Liver (tissue), 9 donors: ENCODE measurements around the gene CREB5. TPM values are rescaled to one million over a fixed set of nuclear protein-coding genes. Genes with fewer than 3 reads are reported as not detected.

Experiments
- DNase-seq: peaks from one replicate; pipeline ENCODE4 v3.0.0-alpha.2; 2017; ENCODE audit warnings: low spot score
- H3K27ac ChIP-seq, 2 donors: one replicate each; pipeline ENCODE4 v1.7.0; 2013; ENCODE audit warnings: inconsistent platforms in 2 of 2, low read length in 2 of 2, control low read depth in 1 of 2, low read depth in 1 of 2, mild to moderate bottlenecking in 1 of 2
- H3K27me3 ChIP-seq, 4 donors: one replicate each; pipeline versions ENCODE4 v1.6.1 to v1.7.0; 2013; ENCODE audit warnings: low read length in 3 of 4, inconsistent platforms in 1 of 4, mild to moderate bottlenecking in 1 of 4, moderate library complexity in 1 of 4; ENCODE audit not compliant: control insufficient read depth in 4 of 4, insufficient read depth in 4 of 4
- H3K36me3 ChIP-seq, 4 donors: one replicate each; pipeline versions ENCODE4 v1.6.1 to v1.7.0; 2013; ENCODE audit warnings: low read length in 3 of 4, mild to moderate bottlenecking in 3 of 4, low read depth in 1 of 4, moderate library complexity in 1 of 4; ENCODE audit not compliant: control insufficient read depth in 4 of 4, insufficient read depth in 3 of 4
- H3K4me1 ChIP-seq, 4 donors: one replicate each; pipeline versions ENCODE4 v1.6.1 to v1.7.0; 2013; ENCODE audit warnings: low read length in 3 of 4, mild to moderate bottlenecking in 3 of 4, moderate library complexity in 1 of 4; ENCODE audit not compliant: control insufficient read depth in 4 of 4, insufficient read depth in 4 of 4
- H3K4me3 ChIP-seq, 3 donors: one replicate each; pipeline versions ENCODE4 v1.6.1 to v1.7.0; 2013; ENCODE audit warnings: low read length in 3 of 3, control low read depth in 1 of 3, low read depth in 1 of 3, mild to moderate bottlenecking in 1 of 3
- H3K9ac ChIP-seq, 2 donors: one replicate each; pipeline ENCODE4 v1.7.0; 2013; ENCODE audit warnings: low read length in 2 of 2, mild to moderate bottlenecking in 2 of 2, moderate library complexity in 2 of 2, control low read depth in 1 of 2, low read depth in 1 of 2
- H3K9me3 ChIP-seq, 4 donors: one replicate each; pipeline versions ENCODE4 v1.6.1 to v1.7.0; 2013; ENCODE audit warnings: low read length in 3 of 4; ENCODE audit not compliant: control insufficient read depth in 4 of 4
- EGR1 ChIP-seq, 2 donors: IDR thresholded peaks; 2 replicates each; pipeline ENCODE4 v1.6.1; 2016 to 2018; ENCODE audit warnings: antibody characterized with exemption in 2 of 2, low read depth in 2 of 2
- FOXA1 ChIP-seq: IDR thresholded peaks from 2 replicates; pipeline ENCODE4 v1.6.1; 2016; ENCODE audit warnings: antibody characterized with exemption
- FOXA2 ChIP-seq: IDR thresholded peaks from 2 replicates; pipeline ENCODE4 v1.6.1; 2016; ENCODE audit warnings: antibody characterized with exemption
- GABPA ChIP-seq, 2 donors: IDR thresholded peaks in 1 of 2; conservative IDR thresholded peaks in 1 of 2; 2 replicates each; pipeline ENCODE4 v1.6.1; 2016; ENCODE audit warnings: antibody characterized with exemption in 2 of 2, mild to moderate bottlenecking in 1 of 2, moderate library complexity in 1 of 2
- HNF4A ChIP-seq, 2 donors: conservative IDR thresholded peaks; 2 replicates each; pipeline ENCODE4 v1.6.1; 2016; ENCODE audit warnings: antibody characterized with exemption in 2 of 2, mild to moderate bottlenecking in 2 of 2
- HNF4G ChIP-seq: IDR thresholded peaks from 2 replicates; pipeline ENCODE4 v1.6.1; 2016; ENCODE audit warnings: antibody characterized with exemption
- MAX ChIP-seq: IDR thresholded peaks from 2 replicates; pipeline ENCODE4 v1.6.1; 2016; ENCODE audit warnings: antibody characterized with exemption
- NR2F2 ChIP-seq: IDR thresholded peaks from 2 replicates; pipeline ENCODE4 v1.6.1; 2016; ENCODE audit warnings: antibody characterized with exemption
- RAD21 ChIP-seq, 2 donors: IDR thresholded peaks; 2 replicates each; pipeline ENCODE4 v1.6.1; 2016; ENCODE audit warnings: antibody characterized with exemption in 2 of 2, mild to moderate bottlenecking in 2 of 2
- RXRA ChIP-seq, 2 donors: IDR thresholded peaks; 2 replicates each; pipeline ENCODE4 v1.6.1; 2017 to 2018; ENCODE audit warnings: antibody characterized with exemption in 2 of 2, mild to moderate bottlenecking in 1 of 2
- SP1 ChIP-seq: IDR thresholded peaks from 2 replicates; pipeline ENCODE4 v1.6.1; 2018; ENCODE audit warnings: antibody characterized with exemption, mild to moderate bottlenecking
- YY1 ChIP-seq: IDR thresholded peaks from 2 replicates; pipeline ENCODE4 v1.6.1; 2016; ENCODE audit warnings: antibody characterized with exemption, mild to moderate bottlenecking
- ZBTB33 ChIP-seq: IDR thresholded peaks from 2 replicates; pipeline ENCODE4 v1.6.1; 2016; ENCODE audit warnings: antibody characterized with exemption
- WGBS: extraction: QIAGEN DNeasy Blood & Tissue Kit; methylation state at CpG from one replicate; pipeline ENCODE4 v1.1.7; 2013; 5-methylcytosine and 5-hydroxymethylcytosine counted together
- polyA plus RNA-seq, 2 donors: library from polyadenylated mRNA; stranded (reverse) in 1 of 2; unstranded in 1 of 2; fragments of 200-250 nt in 1 of 2; fragments of >200 nt in 1 of 2; fragmentation: Nextera tagmentation in 1 of 2; extraction: Ambion mirVana in 1 of 2; gene quantifications; one replicate each; pipeline versions ENCODE4 v1.2.1 to v1.2.3, GENCODE V29; 2013 to 2015
- total RNA-seq, 2 donors: library from RNA; depleted of rRNA; stranded (reverse); fragments of >200 nt; gene quantifications; one replicate each; pipeline ENCODE4 v1.2.3, GENCODE V29; 2014
- TF ChIP-seq, protein P1 (sequence below): IDR thresholded peaks from 2 replicates; pipeline ENCODE4 v1.6.1; 2016; ENCODE audit warnings: antibody characterized with exemption, mild to moderate bottlenecking
- donor health status: healthy.
- donor health status: healthy.
- donor health status: healthy.
- donor health status: healthy.
- donor health status: healthy.

Gene CREB5
- total and polyA plus RNA-seq, 4 donors = 0.25 to 0.92 (median 0.67) TPM

GRCh38 chr7:28407651-28408050 lies 4.7 kb upstream of the CREB5 start:
- Histone ChIP-seq H3K4me1 (peaks cover 0 to 12% (median 11%) of the 10 kb centered on the region in 4 donors), H3K9me3 (no peaks in the 10 kb centered on the region), H3K4me3 (no peak overlapping the region), H3K36me3 (no peaks in the 10 kb centered on the region), H3K9ac (no peak overlapping the region), H3K27me3 (peaks cover 0 to 12% (median 3%) of the 10 kb centered on the region in 4 donors), H3K27ac (peak overlapping the region in 1 of 2 donors; percentile 1)
- no peak for DNase-seq
- 73% methylated on average over 2 of the region's 2 CpGs for WGBS
- TF ChIP-seq, protein P1, sequence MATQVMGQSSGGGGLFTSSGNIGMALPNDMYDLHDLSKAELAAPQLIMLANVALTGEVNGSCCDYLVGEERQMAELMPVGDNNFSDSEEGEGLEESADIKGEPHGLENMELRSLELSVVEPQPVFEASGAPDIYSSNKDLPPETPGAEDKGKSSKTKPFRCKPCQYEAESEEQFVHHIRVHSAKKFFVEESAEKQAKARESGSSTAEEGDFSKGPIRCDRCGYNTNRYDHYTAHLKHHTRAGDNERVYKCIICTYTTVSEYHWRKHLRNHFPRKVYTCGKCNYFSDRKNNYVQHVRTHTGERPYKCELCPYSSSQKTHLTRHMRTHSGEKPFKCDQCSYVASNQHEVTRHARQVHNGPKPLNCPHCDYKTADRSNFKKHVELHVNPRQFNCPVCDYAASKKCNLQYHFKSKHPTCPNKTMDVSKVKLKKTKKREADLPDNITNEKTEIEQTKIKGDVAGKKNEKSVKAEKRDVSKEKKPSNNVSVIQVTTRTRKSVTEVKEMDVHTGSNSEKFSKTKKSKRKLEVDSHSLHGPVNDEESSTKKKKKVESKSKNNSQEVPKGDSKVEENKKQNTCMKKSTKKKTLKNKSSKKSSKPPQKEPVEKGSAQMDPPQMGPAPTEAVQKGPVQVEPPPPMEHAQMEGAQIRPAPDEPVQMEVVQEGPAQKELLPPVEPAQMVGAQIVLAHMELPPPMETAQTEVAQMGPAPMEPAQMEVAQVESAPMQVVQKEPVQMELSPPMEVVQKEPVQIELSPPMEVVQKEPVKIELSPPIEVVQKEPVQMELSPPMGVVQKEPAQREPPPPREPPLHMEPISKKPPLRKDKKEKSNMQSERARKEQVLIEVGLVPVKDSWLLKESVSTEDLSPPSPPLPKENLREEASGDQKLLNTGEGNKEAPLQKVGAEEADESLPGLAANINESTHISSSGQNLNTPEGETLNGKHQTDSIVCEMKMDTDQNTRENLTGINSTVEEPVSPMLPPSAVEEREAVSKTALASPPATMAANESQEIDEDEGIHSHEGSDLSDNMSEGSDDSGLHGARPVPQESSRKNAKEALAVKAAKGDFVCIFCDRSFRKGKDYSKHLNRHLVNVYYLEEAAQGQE = no peak
- no peak for TF ChIP-seq RXRA (IDR thresholded peaks at IDR 0.05)
- TF ChIP-seq NR2F2 = no peak
- TF ChIP-seq HNF4A (conservative IDR thresholded peaks at IDR 0.05) = no peak
- no peak for TF ChIP-seq GABPA (IDR thresholded peaks at IDR 0.05 in 1 of 2, conservative IDR thresholded peaks at IDR 0.05 in 1 of 2)

GRCh38 chr7:28408105-28408959 lies 4.0 kb upstream of the CREB5 start:
- Histone ChIP-seq H3K9me3 (no peaks in the 10 kb centered on the region), H3K4me3 (peak overlapping the region in 1 of 3 donors; percentile 48), H3K4me1 (peaks cover 0 to 12% (median 11%) of the 10 kb centered on the region in 4 donors), H3K9ac (no peak overlapping the region), H3K27me3 (peaks cover 0 to 14% (median 3%) of the 10 kb centered on the region in 4 donors), H3K27ac (peak overlapping the region; percentile 1 to 22), H3K36me3 (no peaks in the 10 kb centered on the region)
- no peak for DNase-seq
- 17% methylated on average over 27 of the region's 27 CpGs for WGBS
- TF ChIP-seq RAD21 (IDR thresholded peaks at IDR 0.05) (no peak), RXRA (IDR thresholded peaks at IDR 0.05) (no peak), ZBTB33 (no peak), HNF4G (no peak), MAX (no peak), FOXA2 (no peak), HNF4A (conservative IDR thresholded peaks at IDR 0.05) (no peak), FOXA1 (no peak), SP1 (no peak), GABPA (IDR thresholded peaks at IDR 0.05 in 1 of 2, conservative IDR thresholded peaks at IDR 0.05 in 1 of 2) (no peak), YY1 (no peak), EGR1 (IDR thresholded peaks at IDR 0.05; ENCODE audit: low read depth in 2 of 2) (no peak)
- TF ChIP-seq, protein P1 = no peak
